Colon (tissue), 2 donors: Measurements from ENCODE around the gene FAM118B.
"Not testable (repeated sequence)": the region's sequence is repeated elsewhere in the genome, so short reads cannot be mapped to it uniquely, and the experiment has no call there.

Source experiments
- FAIRE-seq: peaks from 2 replicates; lab custom pipeline; 2012; peaks lifted over from hg19 to GRCh38; lab: Jason Lieb, UNC
- donor health status: control.
- donor health status: control.

Gene FAM118B

GRCh38 chr11:126219547-126219946 lies 8.0 kb downstream of the FAM118B start:
- no peak for FAIRE-seq

GRCh38 chr11:126224647-126225294 lies 13.2 kb downstream of the FAM118B start:
- no peak for FAIRE-seq

GRCh38 chr11:126225295-126225665 lies 13.7 kb downstream of the FAM118B start:
- FAIRE-seq: no peak

GRCh38 chr11:126226334-126227084 lies 14.9 kb downstream of the FAM118B start:
- FAIRE-seq: no peak

- no peak for FAIRE-seq
These were observed 18.4 kb downstream of the FAM118B start for GRCh38 chr11:126229858-126230540.

GRCh38 chr11:126231725-126232459 lies 20.3 kb downstream of the FAM118B start:
- no peak for FAIRE-seq

GRCh38 chr11:126232683-126233082 lies 21.1 kb downstream of the FAM118B start:
- FAIRE-seq: no peak

- FAIRE-seq: no peak
These were observed 21.8 kb downstream of the FAM118B start for GRCh38 chr11:126233391-126233790.

GRCh38 chr11:126246636-126247035 lies 35.1 kb downstream of the FAM118B start:
- no peak for FAIRE-seq

- FAIRE-seq: no peak
These were observed 41.7 kb downstream of the FAM118B start for GRCh38 chr11:126253265-126253664.

- FAIRE-seq: no peak
These were observed 43.2 kb downstream of the FAM118B start for GRCh38 chr11:126254819-126255218.

GRCh38 chr11:126255507-126255906 lies 43.9 kb downstream of the FAM118B start:
- not testable (repeated sequence) for FAIRE-seq

- FAIRE-seq: no peak
These were observed 44.6 kb downstream of the FAM118B start for GRCh38 chr11:126256216-126256615.

GRCh38 chr11:126257144-126257543 lies 45.6 kb downstream of the FAM118B start:
- no peak for FAIRE-seq

- no peak for FAIRE-seq
These were observed 46.2 kb downstream of the FAM118B start for GRCh38 chr11:126257764-126258163.

GRCh38 chr11:126262216-126262615 lies 50.6 kb downstream of the FAM118B start:
- FAIRE-seq: no peak

- FAIRE-seq: no peak
These were observed 51.9 kb downstream of the FAM118B start for GRCh38 chr11:126263489-126263888.

GRCh38 chr11:126265811-126266210 lies 54.2 kb downstream of the FAM118B start:
- no peak for FAIRE-seq

- no peak for FAIRE-seq
These were observed 56.1 kb downstream of the FAM118B start for GRCh38 chr11:126267650-126268049.

- FAIRE-seq: no peak
These were observed 56.8 kb downstream of the FAM118B start for GRCh38 chr11:126268361-126268707.

- peak; percentile 62 for FAIRE-seq
These were observed 57.4 kb downstream of the FAM118B start, which contains the start of the genes FOXRED1 and SRPRA for GRCh38 chr11:126268708-126269579. TSS of gene FOXRED1 (plus strand) at chr11:126269154. CDS start at chr11:126269207, 53 bp downstream. TSS of gene SRPRA (minus strand) at chr11:126268895. CDS start at chr11:126268804, 91 bp downstream.
